GM21390 (cell line): Measurements from ENCODE around the gene CPOX.
"Not testable (repeated sequence)": the region's sequence is repeated elsewhere in the genome, so short reads cannot be mapped to it uniquely, and the experiment has no call there.

Experiments
- ATAC-seq: cut with Tn5 transposase; IDR thresholded peaks from one replicate; pipeline ENCODE4 v1.9.1; 2021; ENCODE audit not compliant: unreplicated experiment

Gene CPOX

DNA sequence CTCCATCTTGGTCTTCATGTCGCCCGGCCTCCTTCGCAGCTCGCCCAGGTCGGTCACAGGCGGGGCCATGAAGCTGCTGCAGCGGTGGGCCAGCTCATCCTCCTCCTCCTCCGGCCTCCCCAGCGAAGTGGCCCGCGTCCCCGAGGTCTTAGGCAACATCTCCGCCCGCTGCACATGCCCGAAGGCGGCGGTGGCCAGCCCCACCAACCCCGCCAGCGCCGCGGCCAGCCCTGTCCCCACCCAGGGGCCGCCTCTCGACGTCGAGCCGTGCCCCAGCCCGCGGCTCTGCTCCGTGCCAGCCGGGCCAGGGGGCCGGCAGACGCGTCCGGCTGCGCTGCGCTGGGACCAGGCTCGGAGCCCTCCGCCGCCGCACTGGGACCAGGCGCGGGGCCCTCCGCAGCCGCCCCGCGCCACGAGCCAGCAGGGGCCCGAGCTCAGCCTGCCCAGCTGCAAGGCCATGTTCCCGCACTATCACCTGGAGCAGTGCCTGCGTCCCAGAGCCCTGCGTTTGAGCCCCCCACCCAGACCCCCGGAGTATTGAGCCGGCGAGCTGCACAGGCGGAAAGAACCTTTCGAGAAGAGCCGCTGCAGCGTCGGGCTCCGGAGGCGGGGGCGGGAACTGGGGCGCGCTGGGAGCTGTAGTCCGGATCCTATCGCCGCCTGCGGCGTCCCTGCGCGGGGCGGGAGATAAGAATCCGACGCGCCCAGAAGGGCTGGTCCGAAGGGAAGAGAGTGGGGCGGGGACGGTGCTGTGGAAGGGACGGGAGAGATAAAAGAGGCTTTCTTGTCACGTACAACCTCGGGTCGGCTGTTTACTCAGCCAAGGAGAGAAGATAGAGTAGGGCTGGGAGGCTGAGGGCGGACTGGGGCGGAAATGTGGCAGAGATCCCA, at the start of gene CPOX:
Gene CPOX, minus strand, starts transcription at position 566 of the 891 bp plus-strand sequence. Its CDS starts 107 bp downstream, at position 459.
- peak; percentile 95 for ATAC-seq

DNA sequence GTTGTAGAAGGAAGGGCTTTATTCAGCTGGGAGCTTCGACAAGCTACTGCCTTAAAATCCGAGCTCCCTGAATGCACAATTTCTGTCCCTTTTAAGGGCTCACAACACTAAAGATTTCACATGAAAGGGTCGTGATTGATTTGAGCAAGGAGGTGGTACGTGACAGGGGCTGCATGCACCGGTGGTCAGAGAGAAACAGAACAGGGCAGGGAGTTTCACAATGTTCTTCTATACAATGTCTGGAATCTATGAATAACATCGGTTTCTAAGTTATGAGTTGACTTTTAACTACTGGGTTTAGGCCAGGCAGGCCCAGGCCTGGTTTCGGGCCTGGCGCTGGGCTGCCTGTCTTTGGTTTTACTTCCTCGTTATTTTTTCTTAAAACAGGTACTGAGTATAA, 49.4 kb upstream of the CPOX start:
- ATAC-seq, result not testable (repeated sequence)

DNA sequence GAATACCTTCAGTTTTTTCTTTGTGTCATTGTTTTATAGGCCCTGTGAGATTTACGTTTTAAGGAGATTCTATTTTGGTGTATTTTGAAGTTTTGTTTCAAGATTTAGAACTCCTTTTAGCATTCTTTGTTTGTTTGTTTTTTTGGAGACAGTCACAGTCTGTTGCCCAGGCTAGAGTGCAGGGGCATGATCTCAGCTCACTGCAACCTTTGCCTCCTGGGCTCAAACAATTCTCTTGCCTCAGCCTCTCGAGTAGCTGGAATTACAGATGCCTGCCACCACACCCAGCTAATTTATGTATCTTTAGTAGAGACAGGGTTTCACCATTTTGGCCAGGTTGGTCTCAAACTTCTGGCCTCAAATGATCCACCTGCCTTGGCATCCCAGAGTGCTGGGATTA, 48.3 kb upstream of the CPOX start:
- ATAC-seq, result not testable (repeated sequence)

DNA sequence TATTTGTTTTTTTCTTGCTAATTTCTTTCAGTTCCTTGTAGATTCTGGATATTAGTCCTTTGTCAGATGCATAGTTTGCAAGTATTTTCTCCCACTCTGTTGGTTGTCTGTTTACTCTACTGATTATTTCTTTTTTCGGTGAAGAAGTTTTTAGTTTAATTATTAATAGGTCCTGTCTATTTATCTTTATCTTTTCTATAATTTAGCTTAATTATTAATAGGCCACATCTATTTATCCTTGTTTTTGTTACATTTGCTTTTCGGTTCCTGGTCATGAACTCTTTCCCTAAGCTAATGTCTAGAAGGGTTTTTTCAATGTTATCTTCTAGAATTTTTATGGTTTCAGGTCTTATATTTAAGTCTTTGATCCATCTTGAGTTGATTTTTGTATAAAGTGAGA, 45.1 kb upstream of the CPOX start:
- not testable (repeated sequence) for ATAC-seq

DNA sequence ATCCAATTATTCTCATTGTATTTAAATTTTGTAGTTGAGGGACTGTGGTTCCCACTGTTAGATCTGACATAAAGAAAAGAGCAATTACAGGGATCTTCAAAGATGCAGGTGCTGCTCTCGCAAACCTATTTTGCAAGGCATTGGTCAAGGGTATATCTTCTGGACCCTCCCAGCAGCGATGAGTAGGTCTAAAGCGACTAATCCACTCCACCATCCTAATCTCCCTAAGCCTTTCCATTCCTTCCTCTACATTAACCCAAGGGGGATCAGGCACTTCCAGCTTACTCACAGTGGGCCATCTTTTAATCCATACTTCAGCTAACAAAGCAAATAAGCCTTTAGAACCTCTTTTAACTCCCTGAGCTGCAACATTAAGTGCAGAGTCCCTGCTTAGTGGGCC, 37.0 kb upstream of the CPOX start:
- ATAC-seq, result no peak

DNA sequence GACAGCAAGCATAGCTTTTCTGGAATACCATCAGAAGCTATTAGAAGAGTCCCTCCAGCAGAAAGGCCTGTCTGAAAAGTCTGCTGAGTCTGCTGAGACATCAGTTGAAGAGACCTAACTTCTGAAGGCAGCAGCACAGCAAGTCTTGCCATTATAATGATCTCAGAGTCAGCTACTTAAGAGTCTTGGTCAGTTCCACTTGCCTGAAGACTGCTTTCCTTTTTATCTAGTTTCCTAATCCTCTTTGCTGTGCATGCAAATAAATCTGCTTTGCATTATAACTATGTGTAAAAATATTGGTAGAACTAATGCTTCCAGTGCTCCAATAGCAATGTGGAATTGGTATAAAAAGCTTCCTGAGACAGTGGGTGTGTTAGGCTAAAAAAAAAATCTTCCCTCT, 34.9 kb upstream of the CPOX start:
- ATAC-seq, result no peak

DNA sequence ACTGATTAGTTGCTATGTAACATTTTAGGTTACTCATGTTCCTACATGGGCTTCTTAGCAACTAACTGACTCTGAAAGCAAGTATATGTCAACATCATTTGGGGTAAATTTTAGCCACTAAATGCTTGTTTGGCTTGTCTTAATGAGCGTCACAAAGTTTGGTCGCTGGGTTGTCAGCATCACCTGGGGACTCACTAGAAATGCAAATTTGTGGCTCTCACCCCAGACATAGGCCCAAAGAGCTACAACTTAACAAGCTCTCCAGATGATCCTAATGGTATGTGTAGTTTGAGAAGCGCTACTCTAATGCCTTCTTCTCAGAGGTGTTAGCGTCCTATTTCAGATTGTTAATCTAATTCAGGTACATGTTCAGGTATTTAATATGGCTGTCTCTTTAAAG, 32.7 kb upstream of the CPOX start:
- ATAC-seq, result no peak

DNA sequence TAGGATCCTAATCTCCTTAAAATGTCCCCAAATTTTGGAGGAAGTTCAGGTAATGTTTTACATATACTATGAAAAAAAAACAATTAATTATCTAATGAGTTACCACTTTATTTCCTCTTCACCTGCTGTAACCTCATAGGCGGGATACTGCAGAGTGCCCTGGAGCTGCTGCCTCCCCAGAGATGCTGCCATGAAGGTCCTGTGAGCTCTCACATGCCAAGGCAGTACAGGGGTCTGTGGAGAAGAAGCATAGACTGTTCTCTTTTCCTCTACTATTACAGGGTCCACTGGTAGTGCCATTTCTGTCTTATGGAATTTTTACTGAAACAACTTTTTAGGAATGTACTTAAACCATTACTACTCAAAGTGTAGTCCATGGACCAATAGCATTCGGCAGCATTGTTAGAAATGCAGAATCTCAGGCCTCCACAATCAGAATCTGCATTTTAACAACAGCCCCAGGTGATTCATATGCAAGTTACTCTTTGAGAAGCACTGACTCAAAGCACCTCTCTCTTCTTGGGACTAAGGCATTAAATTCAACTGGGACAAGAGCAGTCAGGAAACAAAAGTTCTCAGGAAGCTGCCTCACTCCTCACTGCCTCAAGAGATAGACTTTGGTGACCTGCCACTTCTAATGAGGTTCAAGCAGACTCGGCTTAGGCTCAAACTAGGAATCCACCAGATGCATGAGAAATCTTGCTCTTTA, 30.3 kb upstream of the CPOX start:
- no peak for ATAC-seq

DNA sequence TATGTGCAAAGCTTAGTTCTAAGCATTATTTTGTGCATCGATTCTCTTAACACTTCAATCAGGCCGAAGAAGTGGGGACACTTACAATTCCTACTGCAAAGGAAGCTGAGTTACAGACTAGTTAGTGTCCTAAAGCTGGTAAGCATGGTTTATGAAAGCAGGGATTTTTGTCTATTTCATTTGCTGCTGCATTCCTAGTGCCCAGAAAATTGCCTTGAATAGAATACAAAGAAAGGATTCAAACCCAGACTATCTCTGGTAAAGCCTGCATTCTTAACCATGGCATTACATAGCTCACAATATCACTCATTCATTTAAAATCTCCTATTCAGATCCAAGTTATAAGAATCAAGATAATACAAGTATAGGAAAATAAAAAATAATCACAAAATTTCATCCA, 24.4 kb upstream of the CPOX start:
- ATAC-seq, result no peak

DNA sequence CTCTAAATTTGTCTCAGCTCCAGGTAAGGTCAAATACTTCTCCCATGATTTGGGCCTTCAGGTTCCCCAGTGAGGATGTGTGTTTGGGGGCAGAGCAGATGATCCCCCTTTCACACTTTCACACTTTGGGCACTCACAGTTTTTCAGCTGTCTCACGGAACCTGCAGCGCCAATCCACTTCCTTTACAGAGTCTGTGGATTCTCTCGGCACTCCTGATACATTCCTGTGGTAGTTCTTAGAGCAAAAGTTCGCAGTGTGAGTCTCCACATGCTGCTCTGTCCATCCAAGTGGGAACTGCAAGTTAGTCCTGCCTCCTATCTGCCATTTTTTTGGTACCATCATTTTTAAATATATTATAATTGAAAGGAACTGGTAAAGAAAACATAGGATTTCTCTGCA, 20.2 kb upstream of the CPOX start:
- ATAC-seq, result no peak

DNA sequence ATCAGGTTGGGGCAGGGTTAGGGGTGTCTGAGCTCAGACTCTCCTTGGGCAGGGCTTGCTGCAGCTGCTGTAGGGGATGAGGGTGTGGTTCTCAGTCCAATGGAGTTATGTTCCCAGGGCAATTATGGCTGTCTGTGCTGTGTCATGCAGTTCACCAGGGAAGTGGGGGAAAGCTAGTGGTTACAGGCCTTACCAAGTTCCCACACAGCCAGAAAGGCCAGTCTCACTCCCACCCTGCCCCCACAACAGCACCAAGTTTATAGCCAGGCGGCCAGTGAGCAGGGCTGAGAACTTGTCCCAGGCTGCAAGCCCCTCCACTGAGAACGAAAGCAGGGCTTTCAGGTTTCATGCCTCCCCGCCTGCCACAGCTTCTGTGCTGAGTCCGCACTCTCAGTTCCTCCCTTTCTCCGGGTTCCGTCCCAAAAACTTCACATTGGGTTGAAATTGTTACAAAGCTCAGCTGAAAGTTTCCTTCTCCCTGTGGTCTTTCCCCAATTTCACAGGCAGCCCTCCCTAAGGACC, 19.6 kb upstream of the CPOX start:
- no peak for ATAC-seq

DNA sequence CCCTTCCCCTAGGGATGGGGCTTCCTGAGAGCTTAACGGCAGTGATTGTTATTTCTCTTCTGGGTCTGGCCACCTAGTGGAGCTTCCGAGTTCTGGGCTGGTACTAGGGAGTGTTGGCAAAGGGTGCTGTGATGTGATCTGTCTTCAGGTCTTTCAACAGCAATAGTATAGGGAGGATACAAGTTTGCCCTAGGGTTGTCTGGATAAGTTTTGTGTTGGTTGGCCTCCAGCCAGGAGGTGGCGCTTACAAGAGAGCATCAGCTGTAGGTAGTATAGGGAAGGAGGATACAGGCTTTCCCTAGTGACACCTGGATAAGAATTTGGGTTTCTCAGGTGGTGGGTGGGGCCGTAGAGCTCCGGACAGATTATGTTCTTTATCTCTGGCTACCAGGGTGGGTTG, 19.2 kb upstream of the CPOX start:
- ATAC-seq, result no peak

DNA sequence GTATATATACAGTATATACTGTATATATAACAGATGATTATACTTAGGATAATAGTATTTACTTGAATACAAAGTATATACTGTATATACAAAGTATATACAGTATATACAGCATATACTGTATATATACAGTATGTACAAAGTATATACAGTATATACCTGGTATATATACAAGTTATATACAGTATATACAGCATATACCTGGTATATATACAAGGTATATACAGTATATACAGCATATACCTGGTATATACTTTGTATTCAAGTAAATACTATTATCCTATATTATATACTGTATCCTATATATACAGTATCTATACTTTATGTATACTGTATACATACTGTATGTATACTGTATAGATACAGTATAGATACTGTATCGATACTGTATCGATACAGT, 14.6 kb upstream of the CPOX start:
- no peak for ATAC-seq

DNA sequence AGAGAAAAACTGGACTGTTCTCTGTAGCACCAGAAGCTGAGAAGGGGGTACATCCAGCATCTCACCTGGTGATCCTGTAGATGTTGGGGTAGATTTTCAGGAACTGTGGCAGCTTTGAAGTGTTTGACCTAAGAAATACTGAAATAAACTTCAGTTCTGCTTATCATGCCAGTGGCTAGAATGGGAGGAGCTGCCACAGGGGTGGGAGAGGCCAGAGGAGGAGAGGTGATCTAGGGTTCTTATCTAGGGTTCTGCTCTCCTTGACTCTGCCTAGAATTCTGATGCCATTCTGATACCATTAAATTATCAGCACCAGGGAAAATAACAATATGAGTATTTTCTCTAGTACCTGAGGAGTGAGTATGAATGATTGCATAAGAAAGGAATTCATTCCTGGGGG, 10.2 kb upstream of the CPOX start:
- ATAC-seq, result no peak

DNA sequence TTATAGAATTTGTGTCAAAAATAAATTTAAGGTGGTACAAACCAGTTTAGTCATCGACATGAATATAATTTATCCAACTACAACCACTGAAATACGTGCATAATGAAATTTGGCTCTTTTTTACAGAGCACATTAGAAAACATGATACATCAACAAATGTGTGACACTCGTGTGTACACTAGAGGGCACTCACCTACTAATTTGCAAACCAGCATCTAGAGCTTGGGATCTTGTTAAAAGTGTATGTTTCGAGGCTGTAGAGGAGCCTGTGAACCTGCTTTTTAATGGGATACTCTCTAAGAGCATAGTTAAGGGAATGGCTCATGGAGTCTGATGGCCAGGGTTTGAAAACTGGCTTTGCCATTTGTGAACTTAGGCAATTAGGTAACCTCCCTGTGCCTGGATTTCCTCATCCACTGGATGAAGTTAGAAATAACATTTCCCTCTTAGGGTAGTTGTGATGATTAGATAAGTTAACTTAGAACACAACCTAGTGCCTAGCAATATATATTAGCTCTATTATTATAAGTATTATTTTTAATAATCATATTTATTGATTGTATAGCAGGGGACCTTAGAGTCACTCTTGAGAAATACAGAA, 8.8 kb upstream of the CPOX start:
- peak; percentile 65 for ATAC-seq

DNA sequence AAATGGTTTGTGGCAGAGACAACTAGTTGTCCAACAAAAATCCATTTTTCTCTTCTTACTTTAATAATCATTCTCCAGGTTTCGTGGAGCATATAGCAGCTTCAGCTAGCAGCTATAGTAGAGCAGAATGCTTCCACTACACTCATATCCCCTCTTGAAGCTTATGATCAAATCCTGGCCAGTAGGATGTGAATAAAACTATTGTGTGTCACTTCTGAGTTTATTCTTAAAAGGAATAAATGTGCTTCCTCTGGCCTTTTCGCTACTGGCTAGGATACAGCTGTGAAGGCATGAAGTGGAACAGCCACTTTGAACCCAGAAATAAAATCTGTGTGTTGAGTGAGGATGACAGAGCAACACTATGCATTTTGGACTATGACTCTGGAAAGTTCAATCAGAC, 7.8 kb upstream of the CPOX start:
- ATAC-seq, result no peak

DNA sequence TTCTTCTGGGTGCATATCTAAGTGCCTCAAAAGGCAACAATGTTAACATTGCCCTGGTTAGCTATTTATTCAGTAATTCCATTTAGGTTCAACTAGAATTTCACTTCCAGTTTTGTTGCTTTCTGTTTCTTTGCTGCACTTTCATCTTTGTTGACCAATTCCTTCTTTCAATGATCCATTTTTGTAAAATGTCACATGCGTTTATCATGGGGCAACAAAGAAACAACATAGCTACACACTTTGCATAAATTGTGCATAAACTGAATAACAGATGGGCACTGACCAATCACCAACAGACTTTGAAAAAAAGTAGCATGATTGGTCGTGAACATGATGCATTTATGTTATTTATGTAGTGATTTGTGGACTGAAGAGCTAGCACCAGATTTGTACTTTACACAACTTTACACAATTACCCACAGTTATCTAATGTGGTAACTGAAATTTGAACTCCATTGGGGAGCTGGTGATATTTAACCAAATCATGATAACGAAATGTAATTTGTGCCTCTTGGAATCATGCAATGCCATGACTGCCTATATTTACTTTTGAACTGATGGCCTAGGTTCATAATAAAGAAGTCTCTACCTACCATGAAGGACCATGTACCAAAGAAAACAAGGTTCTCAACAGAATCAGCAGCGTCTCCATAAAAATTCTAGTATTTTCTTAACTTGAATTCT, 7.1 kb upstream of the CPOX start:
- ATAC-seq, result peak; percentile 66

DNA sequence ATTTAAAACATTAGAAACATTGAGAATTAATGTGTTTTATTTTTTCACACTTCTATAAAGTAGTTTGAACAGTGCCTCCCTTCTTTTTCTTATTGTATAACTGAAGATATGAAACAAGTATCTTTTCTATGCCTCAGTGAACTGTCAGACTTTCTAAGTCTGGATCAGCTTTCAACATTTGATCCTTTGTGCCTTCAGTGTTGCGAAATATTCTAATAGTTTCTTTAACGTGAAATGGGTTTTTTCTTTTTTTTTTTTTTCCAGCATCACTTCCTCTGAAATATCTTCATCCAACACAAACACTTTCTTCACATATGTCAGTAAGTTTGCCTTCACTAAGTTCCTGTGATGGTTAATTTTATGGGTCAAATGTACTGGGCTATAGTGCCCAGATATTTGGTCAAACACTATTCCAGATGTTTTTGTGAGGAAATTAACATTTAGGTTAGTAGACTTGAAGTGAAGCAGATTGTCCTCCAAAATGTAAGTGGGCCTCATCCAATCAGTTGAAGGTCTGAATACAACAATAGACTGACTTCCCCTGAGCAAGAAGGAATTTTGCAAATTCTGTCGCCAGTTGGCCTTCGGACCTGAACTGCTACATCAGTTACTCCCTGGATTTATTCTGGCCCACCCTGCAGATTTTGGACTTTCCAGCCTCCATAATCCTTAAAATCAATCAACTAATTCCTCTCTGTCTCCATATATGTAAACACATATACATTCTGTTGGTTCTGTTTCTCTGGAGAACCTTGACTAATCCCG, 6.4 kb upstream of the CPOX start:
- no peak for ATAC-seq

DNA sequence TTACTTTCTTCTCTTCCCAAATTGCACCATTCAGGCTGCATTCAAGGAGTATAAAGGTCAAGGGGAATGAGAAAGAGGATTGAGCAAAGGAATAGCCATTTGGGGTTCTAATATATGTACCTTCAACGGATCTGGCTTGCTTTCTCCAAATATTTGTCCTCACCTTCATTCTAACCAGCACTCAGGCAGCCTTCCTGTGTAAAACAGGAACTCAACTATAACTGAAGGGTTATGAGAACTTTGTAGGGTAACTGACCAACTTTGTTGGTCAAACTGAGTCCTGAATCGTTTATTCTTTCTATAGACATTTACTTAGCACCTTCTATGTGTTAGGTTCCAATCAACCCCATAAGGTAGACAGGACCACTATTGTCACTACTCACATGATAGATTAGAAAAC, 5.1 kb upstream of the CPOX start:
- ATAC-seq, result no peak
